Urinary bladder (tissue), 4 donors: Measurements from ENCODE around the gene PCDH1. TPM values are rescaled to one million over a fixed set of nuclear protein-coding genes. Genes with fewer than 3 reads are reported as not detected.

Experiments used
- DNase-seq: peaks from one replicate; pipeline ENCODE4 v3.0.0-alpha.2; 2015; ENCODE audit errors: extremely low spot score
- H3K27ac ChIP-seq: one replicate; pipeline ENCODE4 v1.5.1; 2013; ENCODE audit warnings: low read depth, mild to moderate bottlenecking, moderate library complexity
- H3K36me3 ChIP-seq: one replicate; pipeline ENCODE4 v1.6.1; 2013; ENCODE audit warnings: mild to moderate bottlenecking, moderate library complexity; ENCODE audit not compliant: insufficient read depth
- H3K4me1 ChIP-seq: one replicate; pipeline ENCODE4 v1.6.1; 2013; ENCODE audit warnings: mild to moderate bottlenecking, moderate library complexity; ENCODE audit not compliant: insufficient read depth
- H3K4me3 ChIP-seq: one replicate; pipeline ENCODE4 v1.5.1; 2013; ENCODE audit warnings: low read depth, low read length
- WGBS: extraction: QIAGEN DNeasy Blood & Tissue Kit; methylation state at CpG from one replicate; pipeline ENCODE4 v1.1.7; 2013; 5-methylcytosine and 5-hydroxymethylcytosine counted together
- polyA plus RNA-seq: library from polyadenylated mRNA; stranded (reverse); fragments of 200-250 nt; gene quantifications from one replicate; pipeline ENCODE4 v1.2.3, GENCODE V29; 2013
- total RNA-seq: library from RNA; depleted of rRNA; stranded (reverse); fragments of >200 nt; gene quantifications from one replicate; pipeline ENCODE4 v1.2.3, GENCODE V29; 2014
- donor health status: healthy with polysubstance abuse.
- donor health status: healthy.

Gene PCDH1
- total and polyA plus RNA-seq, 2 donors = 21.1 to 22.5 TPM

GRCh38 chr5:141817631-141818030 is 60.6 kb downstream of the PCDH1 start:
- H3K4me3 ChIP-seq = no peak overlapping the region
- WGBS = 75% methylated on average over 6 of the region's 6 CpGs
- H3K36me3 ChIP-seq = no peaks in the 10 kb centered on the region
- DNase-seq = no peak
- H3K4me1 ChIP-seq = no peaks in the 10 kb centered on the region
- no peak overlapping the region for H3K27ac ChIP-seq

GRCh38 chr5:141816598-141817399 is 61.4 kb downstream of the PCDH1 start:
- no peak for DNase-seq
- Histone ChIP-seq H3K4me1 (no peaks in the 10 kb centered on the region), H3K4me3 (no peak overlapping the region), H3K36me3 (no peaks in the 10 kb centered on the region), H3K27ac (no peak overlapping the region)
- 24% methylated on average over 11 of the region's 11 CpGs for WGBS

- WGBS = 82% methylated on average over 3 of the region's 3 CpGs
- DNase-seq = no peak
- Histone ChIP-seq H3K4me3 (no peak overlapping the region), H3K36me3 (no peaks in the 10 kb centered on the region), H3K27ac (no peak overlapping the region), H3K4me1 (no peaks in the 10 kb centered on the region)
Observed at GRCh38 chr5:141815796-141816180, 62.4 kb downstream of the PCDH1 start.

GRCh38 chr5:141815051-141815795 is 63.0 kb downstream of the PCDH1 start:
- DNase-seq = no peak
- Histone ChIP-seq H3K4me3 (no peak overlapping the region), H3K4me1 (no peaks in the 10 kb centered on the region), H3K27ac (no peak overlapping the region), H3K36me3 (no peaks in the 10 kb centered on the region)

- no peaks in the 10 kb centered on the region for H3K4me1 ChIP-seq
- DNase-seq = no peak
- 45% methylated on average over 9 of the region's 9 CpGs for WGBS
- H3K27ac ChIP-seq = no peak overlapping the region
- no peaks in the 10 kb centered on the region for H3K36me3 ChIP-seq
- no peak overlapping the region for H3K4me3 ChIP-seq
Observed at GRCh38 chr5:141814064-141814964, 63.9 kb downstream of the PCDH1 start.

GRCh38 chr5:141812512-141812911 is 65.7 kb downstream of the PCDH1 start:
- no peak overlapping the region for H3K27ac ChIP-seq
- no peak for DNase-seq
- H3K4me1 ChIP-seq = no peaks in the 10 kb centered on the region
- no peak overlapping the region for H3K4me3 ChIP-seq
- WGBS = 59% methylated on average over 2 of the region's 2 CpGs
- no peaks in the 10 kb centered on the region for H3K36me3 ChIP-seq

GRCh38 chr5:141811287-141812155 is 66.7 kb downstream of the PCDH1 start:
- H3K27ac ChIP-seq = no peak overlapping the region
- no peak overlapping the region for H3K4me3 ChIP-seq
- 12% methylated on average over 29 of the region's 29 CpGs for WGBS
- H3K36me3 ChIP-seq = no peaks in the 10 kb centered on the region
- H3K4me1 ChIP-seq = no peaks in the 10 kb centered on the region
- no peak for DNase-seq

- no peak for DNase-seq
- Histone ChIP-seq H3K4me1 (no peaks in the 10 kb centered on the region), H3K4me3 (no peak overlapping the region), H3K36me3 (no peaks in the 10 kb centered on the region), H3K27ac (no peak overlapping the region)
- 83% methylated on average over 3 of the region's 3 CpGs for WGBS
Observed at GRCh38 chr5:141810702-141811101, 67.5 kb downstream of the PCDH1 start.

- DNase-seq = no peak
- Histone ChIP-seq H3K27ac (no peak overlapping the region), H3K4me1 (no peaks in the 10 kb centered on the region), H3K4me3 (no peak overlapping the region), H3K36me3 (no peaks in the 10 kb centered on the region)
- 34% methylated on average over 15 of the region's 15 CpGs for WGBS
Observed at GRCh38 chr5:141809380-141810096, 68.7 kb downstream of the PCDH1 start.

- 70% methylated on average over 2 of the region's 2 CpGs for WGBS
- no peak for DNase-seq
- no peaks in the 10 kb centered on the region for H3K4me1 ChIP-seq
- no peak overlapping the region for H3K27ac ChIP-seq
- H3K36me3 ChIP-seq = no peaks in the 10 kb centered on the region
- no peak overlapping the region for H3K4me3 ChIP-seq
Observed at GRCh38 chr5:141808857-141809256, 69.4 kb downstream of the PCDH1 start.

- Histone ChIP-seq H3K27ac (no peak overlapping the region), H3K4me3 (no peak overlapping the region), H3K4me1 (no peaks in the 10 kb centered on the region), H3K36me3 (no peaks in the 10 kb centered on the region)
- DNase-seq = no peak
- whole genome bisulfite sequencing = 58% methylated on average over 6 of the region's 6 CpGs
Observed at GRCh38 chr5:141807732-141808131, 70.5 kb downstream of the PCDH1 start.

- no peak for DNase-seq
- Histone ChIP-seq H3K36me3 (no peaks in the 10 kb centered on the region), H3K4me1 (no peaks in the 10 kb centered on the region), H3K27ac (no peak overlapping the region), H3K4me3 (no peak overlapping the region)
- WGBS = 60% methylated on average over 11 of the region's 11 CpGs
Observed at GRCh38 chr5:141807329-141807728, 70.9 kb downstream of the PCDH1 start.
